GM19463 (cell line): ENCODE data around the gene KLHL13.
"Not testable (repeated sequence)": the region's sequence is repeated elsewhere in the genome, so short reads cannot be mapped to it uniquely, and the experiment has no call there.

Experiments
- ATAC-seq: cut with Tn5 transposase; IDR thresholded peaks from one replicate; pipeline ENCODE4 v1.9.1; 2021; ENCODE audit warnings: mild to moderate bottlenecking, moderate library complexity; ENCODE audit not compliant: unreplicated experiment

The KLHL13 gene

DNA sequence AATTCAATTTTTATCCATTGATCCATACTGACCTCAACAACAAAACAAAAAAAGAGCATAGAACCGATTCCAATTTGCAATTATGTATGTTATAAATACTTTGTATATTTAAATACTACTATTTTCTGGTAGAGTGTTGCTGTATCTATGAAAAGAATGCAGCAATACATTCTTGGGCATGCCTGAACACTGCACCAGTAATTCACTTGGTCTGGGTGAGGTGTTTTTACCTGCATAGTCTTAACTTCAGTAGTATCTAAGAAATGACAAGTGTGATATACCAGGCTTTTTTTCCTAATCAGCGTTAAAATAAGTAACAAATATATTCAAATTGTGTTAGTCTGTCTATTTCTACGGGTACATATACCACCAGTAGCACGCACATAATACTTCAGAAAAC, 120.2 kb downstream of the KLHL13 start:
- ATAC-seq, result no peak

DNA sequence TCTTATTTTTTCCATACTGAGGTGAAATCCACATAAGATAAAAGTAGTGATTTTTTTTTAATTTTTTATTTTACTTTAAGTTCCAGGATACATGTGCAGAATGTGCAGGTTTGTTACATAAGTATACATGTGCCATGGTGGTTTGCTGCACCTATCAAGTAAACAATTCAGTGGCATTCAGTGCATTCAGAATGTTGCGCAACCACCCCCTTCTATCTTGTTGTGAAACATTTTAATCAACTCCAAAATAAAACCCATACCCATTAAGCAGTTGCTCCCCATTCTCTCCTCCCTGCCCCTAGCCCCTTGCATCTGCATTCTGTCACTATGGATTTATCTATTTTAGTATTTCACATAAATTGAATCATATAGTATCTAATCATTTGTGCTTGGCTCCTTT, 121.2 kb downstream of the KLHL13 start:
- ATAC-seq, result no peak

GRCh38 chrX:117992192-117992723, 124.4 kb downstream of the KLHL13 start:
- no peak for ATAC-seq

DNA sequence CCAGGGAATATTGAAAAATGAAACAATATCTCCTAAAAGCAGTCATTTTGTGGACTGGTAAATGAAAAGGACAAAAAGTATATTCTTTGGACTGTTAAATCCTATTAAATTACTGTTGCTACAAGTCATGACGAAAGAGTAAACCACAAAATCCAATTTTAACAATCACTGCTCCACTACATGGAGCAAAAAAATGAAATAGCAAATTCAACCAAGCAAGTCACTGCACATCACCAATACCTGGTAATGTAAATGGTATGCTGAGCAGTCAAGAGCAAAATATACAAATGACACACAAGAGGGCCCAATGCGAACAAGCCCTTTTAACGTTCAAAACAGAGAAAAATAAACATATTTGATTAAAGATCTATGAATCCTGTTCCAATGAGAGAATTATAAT, 126.2 kb downstream of the KLHL13 start:
- no peak for ATAC-seq

DNA sequence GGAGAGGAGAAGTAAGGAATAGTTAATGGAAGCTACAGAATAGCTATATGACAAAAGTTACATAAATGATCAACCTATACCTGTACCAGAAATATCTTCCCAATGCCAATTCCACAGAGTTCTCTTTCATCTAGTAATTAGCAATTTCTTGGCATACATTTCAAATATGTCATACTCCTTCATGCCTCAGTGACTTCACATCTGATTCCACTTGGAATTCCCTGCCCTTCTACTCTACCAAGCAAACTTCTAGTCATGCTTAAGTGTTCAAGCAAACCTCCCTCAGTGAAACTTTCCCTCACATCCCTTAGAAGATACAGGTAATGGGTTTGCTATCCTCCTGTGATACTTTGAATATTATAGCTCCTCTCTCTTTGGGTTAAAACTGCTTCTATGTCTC, 127.1 kb downstream of the KLHL13 start:
- ATAC-seq, result no peak

DNA sequence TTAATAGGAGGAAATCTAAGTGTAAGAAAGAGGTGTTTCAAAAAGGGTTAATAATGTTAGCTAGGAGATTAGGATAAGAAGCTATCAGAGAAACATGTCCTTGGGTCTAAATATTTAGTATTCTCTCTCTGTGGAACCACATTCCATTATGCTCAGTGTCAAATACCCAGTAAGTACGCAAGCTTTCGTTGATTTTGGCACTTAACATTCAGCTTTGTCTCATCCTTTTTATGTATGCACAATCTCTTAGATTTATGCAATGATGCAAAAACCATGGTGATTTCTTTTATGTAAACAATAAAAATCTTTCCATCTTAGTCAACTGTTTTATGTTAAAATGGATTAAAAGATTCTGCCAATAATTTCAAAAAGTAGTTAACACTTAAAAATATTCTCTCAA, 129.2 kb downstream of the KLHL13 start:
- ATAC-seq, result no peak

GRCh38 chrX:117985241-117985640, 131.4 kb downstream of the KLHL13 start:
- no peak for ATAC-seq

DNA sequence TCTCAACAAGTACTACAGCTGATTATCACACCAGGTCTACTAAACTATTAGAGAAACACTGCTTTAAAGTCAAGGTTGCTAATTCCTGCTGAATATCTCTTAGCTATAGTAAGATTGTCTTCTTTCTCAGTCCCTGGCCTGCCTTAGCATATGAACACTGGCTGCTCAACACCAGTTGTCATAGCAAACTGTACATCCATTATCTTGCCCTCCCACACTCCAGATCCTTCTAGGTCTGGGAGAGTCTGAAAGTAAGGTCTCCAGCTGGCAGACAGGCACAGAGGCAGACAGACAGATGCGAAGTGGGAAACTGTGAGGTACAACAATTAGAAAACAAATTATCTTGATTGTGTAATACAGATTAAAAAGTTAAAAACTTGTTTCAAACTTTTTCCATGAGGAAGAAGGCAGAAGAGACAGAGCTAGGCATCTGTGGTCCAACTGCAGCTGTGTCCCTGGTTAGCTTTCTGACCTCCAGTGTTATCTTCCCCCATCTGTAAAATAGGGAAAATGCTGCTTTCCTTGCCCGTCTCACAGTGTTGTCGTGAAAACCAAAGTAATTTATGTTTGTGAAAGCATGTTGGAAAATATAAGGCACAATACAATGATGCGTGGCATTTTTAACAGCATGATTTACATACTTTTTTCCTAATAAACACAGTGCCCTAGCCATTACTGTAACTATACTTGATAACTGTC, 133.8 kb downstream of the KLHL13 start:
- ATAC-seq, result no peak

- ATAC-seq, result no peak
Observed at GRCh38 chrX:117978402-117978801, 138.2 kb downstream of the KLHL13 start.

GRCh38 chrX:117977526-117977925, 139.1 kb downstream of the KLHL13 start:
- ATAC-seq, result no peak

DNA sequence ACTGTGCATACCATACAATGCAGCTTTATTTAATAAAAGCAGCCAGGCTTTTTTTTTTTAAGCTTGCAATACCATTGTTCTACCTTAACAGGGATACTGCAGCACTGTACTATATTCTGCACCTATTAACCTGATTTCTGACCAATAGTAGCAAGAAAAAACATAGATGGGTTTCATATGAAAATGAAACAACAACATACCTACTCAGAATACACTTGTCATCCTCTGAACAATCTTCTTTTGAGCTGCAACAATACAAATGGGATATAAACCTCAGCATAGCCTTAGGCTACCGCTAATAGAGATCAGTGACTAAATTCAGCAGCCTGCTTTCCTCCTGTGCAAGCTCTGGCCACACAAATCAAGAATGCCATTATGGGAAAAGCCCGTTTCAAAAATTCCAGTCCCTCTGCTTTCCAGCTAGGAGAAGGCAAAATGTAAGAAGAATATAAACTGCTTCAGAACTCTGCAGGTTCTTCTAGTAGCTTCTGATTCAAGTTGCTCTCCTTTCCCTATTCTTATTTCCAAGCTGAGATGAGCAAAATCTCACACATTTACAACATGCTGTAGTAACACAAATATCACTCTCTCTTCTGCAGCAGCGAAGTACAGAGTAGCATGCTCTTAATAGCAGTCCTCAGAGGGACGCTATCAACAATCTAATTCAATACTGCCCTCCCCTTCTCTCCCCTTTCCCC, 143.4 kb downstream of the KLHL13 start:
- ATAC-seq, result no peak

- no peak for ATAC-seq
Observed at GRCh38 chrX:117972711-117973109, 143.9 kb downstream of the KLHL13 start.

- ATAC-seq, result no peak
Observed at GRCh38 chrX:117969782-117970181, 146.8 kb downstream of the KLHL13 start.

GRCh38 chrX:117969328-117969727, 147.3 kb downstream of the KLHL13 start:
- no peak for ATAC-seq

GRCh38 chrX:117959045-117959444, 157.6 kb downstream of the KLHL13 start:
- ATAC-seq, result no peak

GRCh38 chrX:117957128-117957527, 159.5 kb downstream of the KLHL13 start:
- no peak for ATAC-seq

- ATAC-seq, result not testable (repeated sequence)
Observed at GRCh38 chrX:117939296-117939695, 177.3 kb downstream of the KLHL13 start.

DNA sequence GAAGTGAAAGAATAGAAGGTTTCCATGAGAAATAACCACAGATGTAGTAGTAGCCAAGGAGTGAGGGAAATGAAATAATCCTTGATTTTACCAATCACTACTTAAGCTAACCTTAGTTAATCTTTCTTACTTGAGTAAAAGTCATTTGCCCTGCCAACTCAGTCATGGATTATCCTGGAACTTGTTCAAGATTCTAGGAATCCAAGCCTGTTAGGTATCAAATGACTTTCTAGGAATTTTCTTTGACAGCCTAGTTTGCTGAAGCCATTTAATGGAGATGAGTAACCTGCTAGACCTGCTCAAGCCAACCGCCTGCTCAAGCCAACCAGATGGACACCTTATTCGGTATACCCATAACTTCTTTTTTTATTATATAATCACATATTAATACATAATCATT, 180.5 kb downstream of the KLHL13 start:
- ATAC-seq, result no peak

GRCh38 chrX:117930116-117930515, 186.5 kb downstream of the KLHL13 start:
- not testable (repeated sequence) for ATAC-seq

- no peak for ATAC-seq
Observed at GRCh38 chrX:117919755-117920154, 196.9 kb downstream of the KLHL13 start.

GRCh38 chrX:117910216-117910615, 206.4 kb downstream of the KLHL13 start:
- ATAC-seq, result no peak

DNA sequence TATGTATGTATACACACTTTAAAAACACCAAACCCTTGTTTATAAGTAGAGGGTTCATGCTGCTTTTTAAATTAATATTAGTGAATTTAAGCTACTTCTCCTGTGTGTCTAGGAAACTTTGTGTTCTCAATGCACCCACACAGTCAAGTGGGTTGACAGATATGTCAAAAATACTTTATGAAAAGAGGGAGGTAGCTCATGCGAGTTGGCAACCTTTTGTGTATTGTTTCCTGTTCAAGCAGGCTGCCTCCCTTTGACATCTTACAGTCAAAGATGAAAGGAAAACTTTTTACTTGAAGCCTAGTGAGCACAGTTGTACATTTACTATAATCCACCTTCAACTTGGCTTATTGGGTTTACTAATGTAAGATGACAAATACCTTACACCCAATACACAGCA, 218.4 kb downstream of the KLHL13 start:
- no peak for ATAC-seq
